ENCODE measurements around the gene PPP1R10. TPM values are rescaled to one million over a fixed set of nuclear protein-coding genes. Genes with fewer than 3 reads are reported as not detected.
A peak's percentile ranks its signal among the peaks of the same experiment; 100 is the strongest.
"Not testable (repeated sequence)": the region's sequence is repeated elsewhere in the genome, so short reads cannot be mapped to it uniquely, and the experiment has no call there.

PPP1R10 gene
- total RNA-seq, result 37.8 TPM
- 24.9 TPM for polyA plus RNA-seq
- long read RNA-seq, donor 1, result 0 reads
- long read RNA-seq, donor 2, result 0 reads
- long read RNA-seq, donor 3, partial matches to known transcripts, result 0 of 6 reads
- long read RNA-seq, donor 3, other reads (novel, unspliced or antisense), result 6 of 6 reads
- long read RNA-seq, donor 4, partial matches to known transcripts, result 126 of 156 reads
- long read RNA-seq, donor 4, other reads (novel, unspliced or antisense), result 30 of 156 reads
- long read RNA-seq, donor 5, partial matches to known transcripts, result 17 of 18 reads
- long read RNA-seq, donor 5, other reads (novel, unspliced or antisense), result 0 of 18 reads
- long read RNA-seq, donor 6, full-length matches to known transcripts, result 1 of 28 reads
- long read RNA-seq, donor 6, partial matches to known transcripts, result 27 of 28 reads
- long read RNA-seq, donor 6, other reads (novel, unspliced or antisense), result 0 of 28 reads
- long read RNA-seq, donor 7, result 0 reads
- long read RNA-seq, donor 8, partial matches to known transcripts, result 14 of 21 reads
- long read RNA-seq, donor 8, other reads (novel, unspliced or antisense), result 7 of 21 reads
- long read RNA-seq, donor 9, full-length matches to known transcripts, result 1 of 78 reads
- long read RNA-seq, donor 9, partial matches to known transcripts, result 53 of 78 reads
- long read RNA-seq, donor 9, other reads (novel, unspliced or antisense), result 24 of 78 reads
- long read RNA-seq, donor 10, partial matches to known transcripts, result 6 of 6 reads
- long read RNA-seq, donor 10, other reads (novel, unspliced or antisense), result 0 of 6 reads

DNA sequence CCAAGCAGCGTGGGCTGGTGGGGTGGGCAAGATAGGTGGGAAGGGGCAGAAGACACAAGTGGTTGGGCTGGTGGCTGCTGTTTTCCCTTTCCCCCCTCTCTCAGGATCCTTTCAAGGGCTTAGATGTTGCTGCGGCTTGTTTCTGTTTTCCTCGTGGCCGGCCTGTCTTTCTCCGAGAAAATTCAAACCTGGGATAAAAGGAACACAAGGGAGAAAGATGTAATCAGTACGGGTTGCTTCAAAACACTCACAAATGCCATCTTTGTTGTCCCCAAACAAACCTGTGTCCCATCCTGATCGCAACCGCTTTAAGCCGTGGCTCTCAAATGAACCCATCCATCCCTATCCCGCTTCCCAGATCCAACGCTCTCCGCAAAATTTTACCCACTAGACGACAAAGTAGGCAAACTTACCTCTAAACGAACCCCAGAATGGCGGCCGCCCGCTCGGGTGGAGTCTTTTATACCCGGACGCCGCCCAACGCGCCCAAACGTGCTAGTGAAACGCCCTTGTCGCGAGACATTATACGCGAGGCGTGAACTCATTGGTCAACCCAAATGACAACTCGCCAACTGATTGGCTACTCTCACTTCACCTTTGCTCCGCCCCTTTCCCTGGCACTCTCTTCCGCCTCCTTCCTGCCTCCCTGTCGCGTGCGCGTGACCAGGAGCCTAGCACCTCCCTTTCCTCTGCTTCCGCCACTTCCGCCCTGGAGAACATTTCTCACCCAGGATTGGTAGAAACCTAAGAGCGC is at the start of gene PPP1R10:
PPP1R10 (minus strand) TSS at position 433 of the 754 bp plus-strand sequence. CDS start 7,299 bp downstream, outside the sequence.
- Histone ChIP-seq H3K9me3 (ENCODE audit: control insufficient read depth in 2 of 2, insufficient read depth in 1 of 2, low read length in 1 of 2) (no peaks in the 10 kb centered on the region), H3K4me1 (ENCODE audit: control insufficient read depth in 2 of 2, insufficient read depth in 2 of 2, low read length in 2 of 2) (peaks cover 20 to 29% of the 10 kb centered on the region in 2 donors), H3K4me3 (ENCODE audit: low read length in 2 of 2) (peak within 1 kb of the TSS; percentile 89 to 97), H3K36me3 (ENCODE audit: control insufficient read depth in 2 of 2, insufficient read depth in 2 of 2, low read length in 1 of 2) (peaks cover 19 to 40% of the 10 kb centered on the region in 2 donors), H3K27ac (ENCODE audit: low read depth in 1 of 2, low read length in 1 of 2) (peak within 1 kb of the TSS; percentile 99 to 100), H3K27me3 (ENCODE audit: control insufficient read depth in 2 of 2, insufficient read depth in 1 of 2, low read length in 1 of 2) (no peaks in the 10 kb centered on the region)
- DNase-seq (ENCODE audit: low read depth in 6 of 9, low spot score in 9 of 9), result peak in 8 of 9 donors; percentile 99 to 100 (median 100)
- WGBS, result under 1% methylated on average over 40 of the region's 40 CpGs

DNA sequence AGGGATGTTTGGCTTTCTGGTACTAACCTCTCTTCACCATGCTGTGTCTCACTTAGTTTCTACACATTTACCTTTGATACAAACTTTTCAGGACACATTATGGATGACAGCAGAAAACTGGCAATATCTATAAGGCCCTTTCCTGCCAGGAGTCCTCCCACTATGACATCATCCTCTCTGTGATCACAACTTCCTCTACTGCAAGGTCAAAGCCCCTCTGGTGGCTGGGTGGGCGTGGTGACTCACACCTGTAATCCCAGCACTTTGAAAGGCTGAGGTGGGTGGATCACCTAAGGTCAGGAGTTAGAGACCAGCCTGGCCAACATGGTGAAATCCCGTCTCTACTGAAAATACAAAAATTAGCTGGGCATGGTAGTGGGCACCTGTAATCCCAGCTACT is 49.3 kb upstream of the PPP1R10 start:
- 96% methylated on average over 2 of the region's 2 CpGs for WGBS

GRCh38 chr6:30664994-30665767 is 48.1 kb upstream of the PPP1R10 start:
- 98% methylated on average over 34 of the region's 34 CpGs for whole genome bisulfite sequencing
- Histone ChIP-seq H3K27me3 (ENCODE audit: control insufficient read depth in 2 of 2, insufficient read depth in 1 of 2, low read length in 1 of 2) (no peaks in the 10 kb centered on the region), H3K4me1 (ENCODE audit: control insufficient read depth in 2 of 2, insufficient read depth in 2 of 2, low read length in 2 of 2) (no peaks in the 10 kb centered on the region), H3K9me3 (ENCODE audit: control insufficient read depth in 2 of 2, insufficient read depth in 1 of 2, low read length in 1 of 2) (no peaks in the 10 kb centered on the region), H3K27ac (ENCODE audit: low read depth in 1 of 2, low read length in 1 of 2) (no peak overlapping the region), H3K4me3 (ENCODE audit: low read length in 2 of 2) (no peak overlapping the region), H3K36me3 (ENCODE audit: control insufficient read depth in 2 of 2, insufficient read depth in 2 of 2, low read length in 1 of 2) (peaks cover 72 to 82% of the 10 kb centered on the region in 2 donors)
- DNase-seq (ENCODE audit: low read depth in 6 of 9, low spot score in 9 of 9), result no peak

More for the DNA sequence above, 49.3 kb upstream of the PPP1R10 start:
- not testable (repeated sequence) for DNase-seq (ENCODE audit: low read depth in 6 of 9, low spot score in 9 of 9); H3K9me3 ChIP-seq (ENCODE audit: control insufficient read depth in 2 of 2, insufficient read depth in 1 of 2, low read length in 1 of 2); H3K27ac ChIP-seq (ENCODE audit: low read depth in 1 of 2, low read length in 1 of 2); H3K4me3 ChIP-seq (ENCODE audit: low read length in 2 of 2); H3K4me1 ChIP-seq (ENCODE audit: control insufficient read depth in 2 of 2, insufficient read depth in 2 of 2, low read length in 2 of 2); H3K27me3 ChIP-seq (ENCODE audit: control insufficient read depth in 2 of 2, insufficient read depth in 1 of 2, low read length in 1 of 2)
- peaks cover 74 to 80% of the 10 kb centered on the region in 2 donors for H3K36me3 ChIP-seq (ENCODE audit: control insufficient read depth in 2 of 2, insufficient read depth in 2 of 2, low read length in 1 of 2)

- H3K4me3 ChIP-seq (ENCODE audit: low read length in 2 of 2); H3K9me3 ChIP-seq (ENCODE audit: control insufficient read depth in 2 of 2, insufficient read depth in 1 of 2, low read length in 1 of 2); H3K27ac ChIP-seq (ENCODE audit: low read depth in 1 of 2, low read length in 1 of 2); H3K27me3 ChIP-seq (ENCODE audit: control insufficient read depth in 2 of 2, insufficient read depth in 1 of 2, low read length in 1 of 2); H3K4me1 ChIP-seq (ENCODE audit: control insufficient read depth in 2 of 2, insufficient read depth in 2 of 2, low read length in 2 of 2); DNase-seq (ENCODE audit: low read depth in 6 of 9, low spot score in 9 of 9): not testable (repeated sequence)
- WGBS, result 98% methylated on average over 5 of the region's 5 CpGs
- peaks cover 81 to 92% of the 10 kb centered on the region in 2 donors for H3K36me3 ChIP-seq (ENCODE audit: control insufficient read depth in 2 of 2, insufficient read depth in 2 of 2, low read length in 1 of 2)
These were observed 40.9 kb upstream of the PPP1R10 start for GRCh38 chr6:30657922-30658321.

- no peak overlapping the region for H3K27ac ChIP-seq (ENCODE audit: low read depth in 1 of 2, low read length in 1 of 2)
- no peaks in the 10 kb centered on the region for H3K9me3 ChIP-seq (ENCODE audit: control insufficient read depth in 2 of 2, insufficient read depth in 1 of 2, low read length in 1 of 2)
- H3K36me3 ChIP-seq (ENCODE audit: control insufficient read depth in 2 of 2, insufficient read depth in 2 of 2, low read length in 1 of 2), result peaks cover 81 to 92% of the 10 kb centered on the region in 2 donors
- H3K4me1 ChIP-seq (ENCODE audit: control insufficient read depth in 2 of 2, insufficient read depth in 2 of 2, low read length in 2 of 2), result no peaks in the 10 kb centered on the region
- no peak for DNase-seq (ENCODE audit: low read depth in 6 of 9, low spot score in 9 of 9)
- no peak overlapping the region for H3K4me3 ChIP-seq (ENCODE audit: low read length in 2 of 2)
- no peaks in the 10 kb centered on the region for H3K27me3 ChIP-seq (ENCODE audit: control insufficient read depth in 2 of 2, insufficient read depth in 1 of 2, low read length in 1 of 2)
These were observed 40.4 kb upstream of the PPP1R10 start for GRCh38 chr6:30657454-30657853.

DNA sequence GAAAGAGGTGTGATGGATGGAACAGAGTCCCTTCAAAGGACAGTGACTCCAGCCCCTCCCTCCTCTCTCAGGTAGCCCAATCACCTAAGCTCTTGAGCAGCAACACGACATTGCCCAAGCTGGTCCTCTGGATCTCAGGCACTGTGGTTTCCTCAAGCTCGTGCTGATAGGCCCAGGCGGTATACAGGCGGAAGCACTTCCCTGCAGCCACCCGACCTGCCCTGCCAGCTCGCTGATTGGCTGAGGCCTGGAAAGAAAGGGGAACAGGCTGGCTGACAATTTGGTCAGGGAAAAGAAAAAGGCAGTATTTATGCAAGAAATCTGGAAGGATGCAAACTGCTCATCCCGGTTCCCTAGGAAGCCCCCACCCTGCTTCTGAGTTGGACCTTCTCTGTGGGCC is 39.5 kb upstream of the PPP1R10 start:
- Histone ChIP-seq H3K27ac (ENCODE audit: low read depth in 1 of 2, low read length in 1 of 2) (no peak overlapping the region), H3K9me3 (ENCODE audit: control insufficient read depth in 2 of 2, insufficient read depth in 1 of 2, low read length in 1 of 2) (no peaks in the 10 kb centered on the region), H3K36me3 (ENCODE audit: control insufficient read depth in 2 of 2, insufficient read depth in 2 of 2, low read length in 1 of 2) (peaks cover 81 to 92% of the 10 kb centered on the region in 2 donors), H3K27me3 (ENCODE audit: control insufficient read depth in 2 of 2, insufficient read depth in 1 of 2, low read length in 1 of 2) (no peaks in the 10 kb centered on the region), H3K4me3 (ENCODE audit: low read length in 2 of 2) (no peak overlapping the region), H3K4me1 (ENCODE audit: control insufficient read depth in 2 of 2, insufficient read depth in 2 of 2, low read length in 2 of 2) (no peaks in the 10 kb centered on the region)
- DNase-seq (ENCODE audit: low read depth in 6 of 9, low spot score in 9 of 9), result no peak
- 88% methylated on average over 7 of the region's 7 CpGs for WGBS

DNA sequence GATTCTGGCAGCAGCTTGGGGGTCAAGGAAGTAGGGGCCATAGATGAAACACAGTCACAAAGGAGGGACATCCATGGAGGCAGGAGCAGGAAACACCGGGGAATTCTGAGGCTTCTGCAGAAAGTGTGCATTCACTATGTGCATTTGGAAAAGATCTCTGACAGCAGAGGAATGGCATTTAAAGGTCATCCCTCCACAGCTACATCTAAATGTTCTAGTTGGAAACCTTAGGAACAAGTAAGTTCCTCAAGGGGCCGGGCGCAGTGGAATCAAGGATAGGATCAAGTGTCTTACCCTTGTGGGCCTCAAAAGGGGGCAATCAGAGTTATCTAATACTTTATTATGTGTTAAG is 38.7 kb upstream of the PPP1R10 start:
- Histone ChIP-seq H3K27me3 (ENCODE audit: control insufficient read depth in 2 of 2, insufficient read depth in 1 of 2, low read length in 1 of 2) (no peaks in the 10 kb centered on the region), H3K4me3 (ENCODE audit: low read length in 2 of 2) (no peak overlapping the region), H3K4me1 (ENCODE audit: control insufficient read depth in 2 of 2, insufficient read depth in 2 of 2, low read length in 2 of 2) (no peaks in the 10 kb centered on the region), H3K9me3 (ENCODE audit: control insufficient read depth in 2 of 2, insufficient read depth in 1 of 2, low read length in 1 of 2) (no peaks in the 10 kb centered on the region), H3K27ac (ENCODE audit: low read depth in 1 of 2, low read length in 1 of 2) (no peak overlapping the region), H3K36me3 (ENCODE audit: control insufficient read depth in 2 of 2, insufficient read depth in 2 of 2, low read length in 1 of 2) (peaks cover 84 to 94% of the 10 kb centered on the region in 2 donors)
- WGBS, result 99% methylated on average over 3 of the region's 3 CpGs
- DNase-seq (ENCODE audit: low read depth in 6 of 9, low spot score in 9 of 9), result no peak

DNA sequence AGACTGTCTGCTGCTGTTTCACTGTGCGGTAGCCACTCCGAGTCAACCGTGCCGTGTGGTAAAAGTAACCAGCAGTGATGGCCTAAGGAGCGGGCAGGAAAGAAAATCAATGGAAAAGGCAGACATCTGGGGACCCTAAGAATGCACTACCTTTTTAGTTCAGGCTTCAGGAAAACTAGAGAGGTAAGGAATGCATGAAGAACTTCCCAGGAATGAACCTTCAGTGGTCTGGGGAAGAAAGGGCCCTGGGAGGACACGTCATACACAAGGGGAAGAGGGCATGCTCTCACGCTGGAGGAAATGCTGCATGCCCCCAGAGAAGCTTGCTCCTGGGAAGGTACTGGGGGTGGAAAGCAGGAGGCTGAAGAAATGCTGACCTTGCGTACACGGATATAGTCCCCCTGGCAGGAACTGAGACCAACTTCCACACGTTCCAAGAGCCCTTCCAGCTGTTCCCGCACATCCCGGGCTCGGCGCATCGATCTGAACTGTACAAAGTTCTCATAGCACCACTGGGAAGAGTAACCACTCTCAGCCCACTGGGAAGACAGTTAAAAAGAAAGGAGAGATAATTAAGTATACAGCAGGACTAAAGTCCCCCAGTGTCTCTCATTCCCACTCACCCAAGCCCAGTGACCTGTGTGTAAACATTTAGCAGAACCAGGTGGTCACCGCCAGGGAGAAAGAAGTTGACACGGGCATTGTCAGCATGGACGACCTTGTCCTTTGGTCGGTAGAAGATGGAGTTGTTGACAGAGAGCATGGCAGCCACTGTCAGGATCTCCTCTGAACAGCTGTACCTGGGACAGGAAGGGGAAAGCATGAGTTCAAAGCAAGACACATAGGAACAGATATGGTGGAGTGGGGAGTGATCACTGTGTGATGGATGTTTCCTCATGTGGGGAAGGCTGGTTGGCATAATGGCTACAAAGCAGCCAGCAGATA is 38.0 kb upstream of the PPP1R10 start:
- DNase-seq (ENCODE audit: low read depth in 6 of 9, low spot score in 9 of 9), result no peak
- H3K4me3 ChIP-seq (ENCODE audit: low read length in 2 of 2), result no peak overlapping the region
- H3K4me1 ChIP-seq (ENCODE audit: control insufficient read depth in 2 of 2, insufficient read depth in 2 of 2, low read length in 2 of 2), result no peaks in the 10 kb centered on the region
- 98% methylated on average over 19 of the region's 19 CpGs for WGBS
- peaks cover 79 to 88% of the 10 kb centered on the region in 2 donors for H3K36me3 ChIP-seq (ENCODE audit: control insufficient read depth in 2 of 2, insufficient read depth in 2 of 2, low read length in 1 of 2)
- no peak overlapping the region for H3K27ac ChIP-seq (ENCODE audit: low read depth in 1 of 2, low read length in 1 of 2)
- H3K27me3 ChIP-seq (ENCODE audit: control insufficient read depth in 2 of 2, insufficient read depth in 1 of 2, low read length in 1 of 2), result no peaks in the 10 kb centered on the region
- H3K9me3 ChIP-seq (ENCODE audit: control insufficient read depth in 2 of 2, insufficient read depth in 1 of 2, low read length in 1 of 2), result no peaks in the 10 kb centered on the region
